Liver (tissue), 9 donors: ENCODE measurements around the gene RCSD1. TPM values are rescaled to one million over a fixed set of nuclear protein-coding genes. Genes with fewer than 3 reads are reported as not detected.

ENCODE experiments used
- DNase-seq: peaks from one replicate; pipeline ENCODE4 v3.0.0-alpha.2; 2017; ENCODE audit warnings: low spot score
- H3K27ac ChIP-seq, 2 donors: one replicate each; pipeline ENCODE4 v1.7.0; 2013; ENCODE audit warnings: inconsistent platforms in 2 of 2, low read length in 2 of 2, control low read depth in 1 of 2, low read depth in 1 of 2, mild to moderate bottlenecking in 1 of 2
- H3K27me3 ChIP-seq, 4 donors: one replicate each; pipeline versions ENCODE4 v1.6.1 to v1.7.0; 2013; ENCODE audit warnings: low read length in 3 of 4, inconsistent platforms in 1 of 4, mild to moderate bottlenecking in 1 of 4, moderate library complexity in 1 of 4; ENCODE audit not compliant: control insufficient read depth in 4 of 4, insufficient read depth in 4 of 4
- H3K36me3 ChIP-seq, 4 donors: one replicate each; pipeline versions ENCODE4 v1.6.1 to v1.7.0; 2013; ENCODE audit warnings: low read length in 3 of 4, mild to moderate bottlenecking in 3 of 4, low read depth in 1 of 4, moderate library complexity in 1 of 4; ENCODE audit not compliant: control insufficient read depth in 4 of 4, insufficient read depth in 3 of 4
- H3K4me1 ChIP-seq, 4 donors: one replicate each; pipeline versions ENCODE4 v1.6.1 to v1.7.0; 2013; ENCODE audit warnings: low read length in 3 of 4, mild to moderate bottlenecking in 3 of 4, moderate library complexity in 1 of 4; ENCODE audit not compliant: control insufficient read depth in 4 of 4, insufficient read depth in 4 of 4
- H3K4me3 ChIP-seq, 3 donors: one replicate each; pipeline versions ENCODE4 v1.6.1 to v1.7.0; 2013; ENCODE audit warnings: low read length in 3 of 3, control low read depth in 1 of 3, low read depth in 1 of 3, mild to moderate bottlenecking in 1 of 3
- H3K9ac ChIP-seq, 2 donors: one replicate each; pipeline ENCODE4 v1.7.0; 2013; ENCODE audit warnings: low read length in 2 of 2, mild to moderate bottlenecking in 2 of 2, moderate library complexity in 2 of 2, control low read depth in 1 of 2, low read depth in 1 of 2
- H3K9me3 ChIP-seq, 4 donors: one replicate each; pipeline versions ENCODE4 v1.6.1 to v1.7.0; 2013; ENCODE audit warnings: low read length in 3 of 4; ENCODE audit not compliant: control insufficient read depth in 4 of 4
- EGR1 ChIP-seq, 2 donors: IDR thresholded peaks; 2 replicates each; pipeline ENCODE4 v1.6.1; 2016 to 2018; ENCODE audit warnings: antibody characterized with exemption in 2 of 2, low read depth in 2 of 2
- FOXA1 ChIP-seq: IDR thresholded peaks from 2 replicates; pipeline ENCODE4 v1.6.1; 2016; ENCODE audit warnings: antibody characterized with exemption
- FOXA2 ChIP-seq: IDR thresholded peaks from 2 replicates; pipeline ENCODE4 v1.6.1; 2016; ENCODE audit warnings: antibody characterized with exemption
- GABPA ChIP-seq, 2 donors: IDR thresholded peaks in 1 of 2; conservative IDR thresholded peaks in 1 of 2; 2 replicates each; pipeline ENCODE4 v1.6.1; 2016; ENCODE audit warnings: antibody characterized with exemption in 2 of 2, mild to moderate bottlenecking in 1 of 2, moderate library complexity in 1 of 2
- HNF4A ChIP-seq, 2 donors: conservative IDR thresholded peaks; 2 replicates each; pipeline ENCODE4 v1.6.1; 2016; ENCODE audit warnings: antibody characterized with exemption in 2 of 2, mild to moderate bottlenecking in 2 of 2
- HNF4G ChIP-seq: IDR thresholded peaks from 2 replicates; pipeline ENCODE4 v1.6.1; 2016; ENCODE audit warnings: antibody characterized with exemption
- JUND ChIP-seq, 2 donors: IDR thresholded peaks; 2 replicates each; pipeline ENCODE4 v1.6.1; 2016; ENCODE audit warnings: antibody characterized with exemption in 2 of 2
- MAX ChIP-seq: IDR thresholded peaks from 2 replicates; pipeline ENCODE4 v1.6.1; 2016; ENCODE audit warnings: antibody characterized with exemption
- NR2F2 ChIP-seq: IDR thresholded peaks from 2 replicates; pipeline ENCODE4 v1.6.1; 2016; ENCODE audit warnings: antibody characterized with exemption
- RAD21 ChIP-seq, 2 donors: IDR thresholded peaks; 2 replicates each; pipeline ENCODE4 v1.6.1; 2016; ENCODE audit warnings: antibody characterized with exemption in 2 of 2, mild to moderate bottlenecking in 2 of 2
- REST ChIP-seq: IDR thresholded peaks from 2 replicates; pipeline ENCODE4 v1.6.1; 2016; ENCODE audit warnings: antibody characterized with exemption, mild to moderate bottlenecking
- RXRA ChIP-seq, 2 donors: IDR thresholded peaks; 2 replicates each; pipeline ENCODE4 v1.6.1; 2017 to 2018; ENCODE audit warnings: antibody characterized with exemption in 2 of 2, mild to moderate bottlenecking in 1 of 2
- SP1 ChIP-seq: IDR thresholded peaks from 2 replicates; pipeline ENCODE4 v1.6.1; 2018; ENCODE audit warnings: antibody characterized with exemption, mild to moderate bottlenecking
- TAF1 ChIP-seq: conservative IDR thresholded peaks from 2 replicates; pipeline ENCODE4 v1.6.1; 2016; ENCODE audit warnings: antibody characterized with exemption, mild to moderate bottlenecking
- YY1 ChIP-seq: IDR thresholded peaks from 2 replicates; pipeline ENCODE4 v1.6.1; 2016; ENCODE audit warnings: antibody characterized with exemption, mild to moderate bottlenecking
- ZBTB33 ChIP-seq: IDR thresholded peaks from 2 replicates; pipeline ENCODE4 v1.6.1; 2016; ENCODE audit warnings: antibody characterized with exemption
- WGBS: extraction: QIAGEN DNeasy Blood & Tissue Kit; methylation state at CpG from one replicate; pipeline ENCODE4 v1.1.7; 2013; 5-methylcytosine and 5-hydroxymethylcytosine counted together
- polyA plus RNA-seq, 2 donors: library from polyadenylated mRNA; stranded (reverse) in 1 of 2; unstranded in 1 of 2; fragments of 200-250 nt in 1 of 2; fragments of >200 nt in 1 of 2; fragmentation: Nextera tagmentation in 1 of 2; extraction: Ambion mirVana in 1 of 2; gene quantifications; one replicate each; pipeline versions ENCODE4 v1.2.1 to v1.2.3, GENCODE V29; 2013 to 2015
- total RNA-seq, 2 donors: library from RNA; depleted of rRNA; stranded (reverse); fragments of >200 nt; gene quantifications; one replicate each; pipeline ENCODE4 v1.2.3, GENCODE V29; 2014
- TF ChIP-seq, protein P1 (sequence below): fragments of 150-350 bp; IDR thresholded peaks from 2 replicates; pipeline ENCODE4 v1.5.1; 2017; ENCODE audit warnings: improper control_type of control experiment, low read depth, low read length; ENCODE audit not compliant: missing input control
- donor health status: healthy.
- donor health status: healthy.
- donor health status: healthy.
- donor health status: healthy.
- donor health status: healthy.

The RCSD1 gene
- total and polyA plus RNA-seq, 4 donors, result 3.1 to 15.0 (median 6.0) TPM

- TF ChIP-seq FOXA1 (no peak), SP1 (no peak), JUND (IDR thresholded peaks at IDR 0.05) (no peak), RXRA (IDR thresholded peaks at IDR 0.05) (no peak), HNF4A (conservative IDR thresholded peaks at IDR 0.05) (no peak), REST (no peak), GABPA (IDR thresholded peaks at IDR 0.05 in 1 of 2, conservative IDR thresholded peaks at IDR 0.05 in 1 of 2) (no peak), EGR1 (IDR thresholded peaks at IDR 0.05; ENCODE audit: low read depth in 2 of 2) (no peak), FOXA2 (no peak), ZBTB33 (no peak), HNF4G (no peak), YY1 (no peak), RAD21 (IDR thresholded peaks at IDR 0.05) (no peak)
- TF ChIP-seq, protein P1, sequence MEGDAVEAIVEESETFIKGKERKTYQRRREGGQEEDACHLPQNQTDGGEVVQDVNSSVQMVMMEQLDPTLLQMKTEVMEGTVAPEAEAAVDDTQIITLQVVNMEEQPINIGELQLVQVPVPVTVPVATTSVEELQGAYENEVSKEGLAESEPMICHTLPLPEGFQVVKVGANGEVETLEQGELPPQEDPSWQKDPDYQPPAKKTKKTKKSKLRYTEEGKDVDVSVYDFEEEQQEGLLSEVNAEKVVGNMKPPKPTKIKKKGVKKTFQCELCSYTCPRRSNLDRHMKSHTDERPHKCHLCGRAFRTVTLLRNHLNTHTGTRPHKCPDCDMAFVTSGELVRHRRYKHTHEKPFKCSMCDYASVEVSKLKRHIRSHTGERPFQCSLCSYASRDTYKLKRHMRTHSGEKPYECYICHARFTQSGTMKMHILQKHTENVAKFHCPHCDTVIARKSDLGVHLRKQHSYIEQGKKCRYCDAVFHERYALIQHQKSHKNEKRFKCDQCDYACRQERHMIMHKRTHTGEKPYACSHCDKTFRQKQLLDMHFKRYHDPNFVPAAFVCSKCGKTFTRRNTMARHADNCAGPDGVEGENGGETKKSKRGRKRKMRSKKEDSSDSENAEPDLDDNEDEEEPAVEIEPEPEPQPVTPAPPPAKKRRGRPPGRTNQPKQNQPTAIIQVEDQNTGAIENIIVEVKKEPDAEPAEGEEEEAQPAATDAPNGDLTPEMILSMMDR, result no peak
- Histone ChIP-seq H3K27me3 (no peaks in the 10 kb centered on the region), H3K9me3 (no peaks in the 10 kb centered on the region), H3K4me1 (peaks cover 0 to 5% (median 3%) of the 10 kb centered on the region in 4 donors), H3K9ac (no peak overlapping the region), H3K36me3 (no peaks in the 10 kb centered on the region), H3K4me3 (no peak overlapping the region), H3K27ac (no peak overlapping the region)
- 89% methylated on average over 5 of the region's 5 CpGs for WGBS
- no peak for DNase-seq
Observed at GRCh38 chr1:167648252-167648849, 18.3 kb downstream of the RCSD1 start.

DNA sequence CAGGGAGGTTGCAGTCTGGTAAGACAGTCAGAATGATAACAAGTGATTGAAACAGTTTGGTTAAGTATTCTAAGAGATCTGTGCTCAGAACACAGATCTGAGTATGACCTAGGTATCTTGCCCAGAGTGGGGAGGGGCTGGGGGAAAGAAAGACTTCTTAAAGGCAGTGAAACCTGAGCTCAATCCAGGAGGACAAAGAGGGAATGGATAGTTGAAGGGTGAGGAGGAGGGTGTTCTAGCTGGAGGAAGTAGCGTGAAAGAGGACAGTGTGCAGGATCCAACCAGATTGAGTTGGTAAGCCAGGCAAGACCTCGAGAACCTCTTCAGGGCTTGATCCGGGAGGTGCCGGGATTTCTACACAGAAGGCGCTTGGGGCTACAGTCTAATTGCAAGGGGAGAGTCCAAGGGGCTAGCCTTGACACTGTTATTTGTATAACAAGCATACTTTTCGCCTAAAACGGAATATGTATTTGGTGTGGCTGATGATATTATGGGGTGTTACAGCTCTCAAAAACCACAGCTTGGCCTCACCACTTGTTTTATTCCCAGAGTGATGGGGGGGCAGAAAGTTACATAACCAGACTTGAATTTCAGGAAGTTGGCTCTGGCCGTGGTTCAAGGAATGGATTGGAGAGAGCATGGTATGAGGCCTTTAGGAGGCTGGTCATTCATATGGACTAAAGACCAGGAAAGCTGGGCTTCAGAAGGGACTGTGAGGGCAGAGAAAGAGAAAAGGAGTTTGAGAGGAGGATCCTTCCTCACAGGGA lies 19.1 kb downstream of the RCSD1 start:
- DNase-seq, result no peak
- 83% methylated on average over 8 of the region's 8 CpGs for WGBS
- peaks cover 0 to 5% (median 3%) of the 10 kb centered on the region in 4 donors for H3K4me1 ChIP-seq
- H3K36me3 ChIP-seq, result no peaks in the 10 kb centered on the region
- H3K27me3 ChIP-seq, result no peaks in the 10 kb centered on the region
- H3K9ac ChIP-seq, result no peak overlapping the region
- H3K9me3 ChIP-seq, result no peaks in the 10 kb centered on the region
- no peak overlapping the region for H3K27ac ChIP-seq
- H3K4me3 ChIP-seq, result no peak overlapping the region
- no peak for TF ChIP-seq EGR1 (IDR thresholded peaks at IDR 0.05; ENCODE audit: low read depth in 2 of 2)
- no peak for TF ChIP-seq FOXA2
- TF ChIP-seq NR2F2, result no peak
- no peak for TF ChIP-seq JUND (IDR thresholded peaks at IDR 0.05)
- TF ChIP-seq RXRA (IDR thresholded peaks at IDR 0.05), result no peak
- no peak for TF ChIP-seq TAF1
- TF ChIP-seq REST, result no peak
- TF ChIP-seq SP1, result no peak
- TF ChIP-seq ZBTB33, result no peak
- no peak for TF ChIP-seq MAX
- no peak for TF ChIP-seq FOXA1
- no peak for TF ChIP-seq GABPA (IDR thresholded peaks at IDR 0.05 in 1 of 2, conservative IDR thresholded peaks at IDR 0.05 in 1 of 2)
